GM23338 (cell line): ENCODE results near the gene TUBB8. TPM values are rescaled to one million over a fixed set of nuclear protein-coding genes. Genes with fewer than 3 reads are reported as not detected.

ENCODE experiments used
- ATAC-seq: fragments of 200-7000 bp; cut with Tn5 transposase; 3 replicates; pipeline ENCODE4 v1.9.1; 2020
- DNase-seq: peaks from one replicate; pipeline ENCODE4 v3.0.0-alpha.2; 2015; ENCODE audit warnings: low spot score
- H2AFZ ChIP-seq: fragments of 200-600 bp; sonication (generic); 2 replicates; pipeline ENCODE4 v1.8.0; 2016; ENCODE audit warnings: antibody characterized with exemption, mild to moderate bottlenecking, moderate library complexity
- H3F3A ChIP-seq: fragments of 200-600 bp; sonication (generic); replicated peaks from 2 replicates; pipeline ENCODE4 v1.8.0; 2017; ENCODE audit warnings: antibody characterized with exemption, mixed run types, low read depth
- H3K27ac ChIP-seq: fragments of 200-600 bp; sonication (generic); 2 replicates; pipeline ENCODE4 v1.6.1; 2016; ENCODE audit warnings: low read depth
- H3K27me3 ChIP-seq: fragments of 200-600 bp; sonication (generic); 2 replicates; pipeline ENCODE4 v1.8.0; 2016; ENCODE audit warnings: mild to moderate bottlenecking, mixed run types, moderate library complexity; ENCODE audit not compliant: insufficient read depth
- H3K36me3 ChIP-seq: fragments of 200-600 bp; sonication (generic); 2 replicates; pipeline ENCODE4 v1.8.0; 2016; ENCODE audit warnings: mild to moderate bottlenecking; ENCODE audit not compliant: insufficient read depth
- H3K4me1 ChIP-seq: fragments of 200-600 bp; sonication (generic); 2 replicates; pipeline ENCODE4 v1.8.0; 2016; ENCODE audit warnings: mild to moderate bottlenecking, moderate library complexity; ENCODE audit not compliant: insufficient read depth
- H3K4me2 ChIP-seq: fragments of 200-600 bp; sonication (generic); 2 replicates; pipeline ENCODE4 v1.7.1; 2017; ENCODE audit warnings: mixed run types
- H3K4me3 ChIP-seq: fragments of 200-600 bp; sonication (generic); 2 replicates; pipeline ENCODE4 v1.6.1; 2016; ENCODE audit warnings: mixed run types
- H3K79me2 ChIP-seq: fragments of 200-600 bp; sonication (generic); replicated peaks from 2 replicates; pipeline ENCODE4 v1.8.0; 2017; ENCODE audit warnings: mild to moderate bottlenecking; ENCODE audit not compliant: insufficient read depth
- H3K9me2 ChIP-seq: fragments of 200-600 bp; sonication (generic); 2 replicates; pipeline ENCODE4 v1.8.0; 2017; ENCODE audit not compliant: insufficient read depth
- H4K20me1 ChIP-seq: fragments of 200-600 bp; sonication (generic); replicated peaks from 2 replicates; pipeline ENCODE4 v1.8.0; 2017; ENCODE audit warnings: mild to moderate bottlenecking; ENCODE audit not compliant: insufficient read depth
- H3K27ac Mint-ChIP-seq: 2 replicates; pipeline ENCODE4 v1.8.0; 2020; ENCODE audit warnings: inconsistent platforms, mild to moderate bottlenecking, moderate library complexity, mixed read lengths
- H3K27me3 Mint-ChIP-seq: 3 replicates; pipeline ENCODE4 v1.8.0; 2022; ENCODE audit warnings: low read depth, mild to moderate bottlenecking, moderate library complexity, mixed read lengths, inconsistent platforms; ENCODE audit not compliant: insufficient read depth, poor library complexity
- H3K36me3 Mint-ChIP-seq: 3 replicates; pipeline ENCODE4 v1.8.0; 2021; ENCODE audit warnings: low read depth, mild to moderate bottlenecking, inconsistent platforms, moderate library complexity, mixed read lengths
- H3K4me1 Mint-ChIP-seq: 3 replicates; pipeline ENCODE4 v1.8.0; 2020; ENCODE audit warnings: mild to moderate bottlenecking, inconsistent platforms, mixed read lengths
- H3K4me3 Mint-ChIP-seq: 3 replicates; pipeline ENCODE4 v1.8.0; 2021; ENCODE audit warnings: moderate library complexity, mild to moderate bottlenecking, inconsistent platforms, mixed read lengths
- H3K9me3 Mint-ChIP-seq: 3 replicates; pipeline ENCODE4 v1.8.0; 2020; ENCODE audit warnings: moderate library complexity, mild to moderate bottlenecking, inconsistent platforms, mixed read lengths
- CREB1 ChIP-seq: fragments of 250-450 bp; sonication (Bioruptor Pico); IDR thresholded peaks from 2 replicates; pipeline ENCODE4 v1.5.0; 2020; ENCODE audit warnings: low read depth, mild to moderate bottlenecking, moderate library complexity
- CTCF ChIP-seq, 2 experiments: fragments of 200-600 bp in 1 of 2; sonication (generic) in 1 of 2; conservative IDR thresholded peaks; 2 replicates each; pipeline versions ENCODE4 v1.5.1 to v1.6.1; 2016 to 2017; ENCODE audit warnings: antibody characterized with exemption in 2 of 2, low read depth in 2 of 2, mild to moderate bottlenecking in 2 of 2, moderate library complexity in 1 of 2
- ETS1 ChIP-seq: IDR thresholded peaks from 2 replicates; pipeline ENCODE4 v1.6.1; 2016; ENCODE audit warnings: antibody characterized with exemption
- EZH2 ChIP-seq: fragments of 200-600 bp; sonication (generic); IDR thresholded peaks from one replicate; pipeline ENCODE4 v1.8.0; 2017; ENCODE audit warnings: antibody characterized with exemption, mild to moderate bottlenecking, low read depth; ENCODE audit not compliant: unreplicated experiment
- EZH2phosphoT487 ChIP-seq: fragments of 200-600 bp; sonication (generic); IDR thresholded peaks from one replicate; pipeline ENCODE4 v1.8.1; 2018; ENCODE audit warnings: antibody characterized with exemption; ENCODE audit not compliant: unreplicated experiment
- JUNB ChIP-seq: IDR thresholded peaks from one replicate; pipeline ENCODE4 v1.6.1; 2016; ENCODE audit warnings: antibody characterized with exemption; ENCODE audit not compliant: unreplicated experiment
- NANOG ChIP-seq: IDR thresholded peaks from 2 replicates; pipeline ENCODE4 v1.6.1; 2016; ENCODE audit warnings: antibody characterized with exemption, borderline replicate concordance
- POLR2AphosphoS5 ChIP-seq: IDR thresholded peaks from 2 replicates; pipeline ENCODE4 v1.6.1; 2016; ENCODE audit warnings: antibody characterized with exemption, low read depth
- REST ChIP-seq: IDR thresholded peaks from one replicate; pipeline ENCODE4 v1.6.1; 2018; ENCODE audit warnings: antibody characterized with exemption; ENCODE audit not compliant: unreplicated experiment
- STAT1 ChIP-seq: IDR thresholded peaks from one replicate; pipeline ENCODE4 v1.6.1; 2016; ENCODE audit warnings: antibody characterized with exemption; ENCODE audit not compliant: unreplicated experiment
- ZNF114 ChIP-seq: fragments of 250-450 bp; sonication (Bioruptor Pico); IDR thresholded peaks from 2 replicates; pipeline ENCODE4 v1.5.0; 2020; ENCODE audit warnings: mild to moderate bottlenecking, moderate library complexity
- ZNF331 ChIP-seq: fragments of 250-450 bp; sonication (Bioruptor Pico); IDR thresholded peaks from 2 replicates; pipeline ENCODE4 v1.5.0; 2020; ENCODE audit warnings: low read depth, mild to moderate bottlenecking, moderate library complexity
- ZNF462 ChIP-seq: fragments of 250-450 bp; sonication (Bioruptor Pico); IDR thresholded peaks from 2 replicates; pipeline ENCODE4 v1.5.0; 2020; ENCODE audit warnings: mild to moderate bottlenecking, moderate library complexity
- polyA plus RNA-seq: library from polyadenylated mRNA; unstranded; fragments of >200 nt; fragmentation: Nextera tagmentation; extraction: Ambion mirVana; gene quantifications from 2 replicates; pipeline ENCODE4 v1.2.1, GENCODE V29; 2016
- total RNA-seq: library from RNA; depleted of rRNA; stranded (reverse); fragments of >200 nt; shearing (Covaris generic); gene quantifications from 2 replicates; pipeline ENCODE4 v1.2.3, GENCODE V29; 2014

The TUBB8 gene
- total and polyA plus RNA-seq, 2 experiments from 2014 or later = 0.40 to 1.1 TPM

DNA sequence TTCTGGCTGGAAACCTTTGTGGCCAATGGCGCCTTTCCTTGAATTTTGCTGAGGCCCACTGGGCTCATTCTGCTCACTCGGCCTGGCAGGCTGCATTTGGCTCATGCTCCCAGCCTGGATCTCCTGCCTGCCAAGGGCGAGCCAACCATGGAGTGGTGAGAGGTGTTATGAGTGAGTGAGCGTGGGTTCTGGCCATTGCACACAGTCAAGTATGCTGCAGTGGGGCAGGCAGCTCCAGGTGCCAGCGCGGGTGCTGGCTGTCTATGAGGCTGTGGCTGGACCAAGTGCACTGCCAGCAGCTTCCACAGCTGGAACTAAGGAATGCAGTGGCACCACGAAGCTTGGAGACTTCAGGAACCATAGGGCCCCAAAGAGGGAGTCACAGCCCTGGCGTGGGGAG, 42.2 kb upstream of the TUBB8 start:
- TF ChIP-seq EZH2phosphoT487 (no peak), EZH2 (no peak), CREB1 (CRISPR knock-in tag) (no peak), JUNB (no peak), CTCF (conservative IDR thresholded peaks at IDR 0.05; ENCODE audit: low read depth in 2 of 2) (no peak), NANOG (no peak), STAT1 (no peak), REST (no peak), ETS1 (no peak), POLR2AphosphoS5 (no peak), ZNF114 (CRISPR knock-in tag) (no peak), ZNF331 (CRISPR knock-in tag) (no peak), ZNF462 (CRISPR knock-in tag) (no peak)
- no peak overlapping the region for H3K4me3 ChIP-seq
- no peak overlapping the region for H3K27ac ChIP-seq
- no peaks in the 10 kb centered on the region for H3K27me3 ChIP-seq
- no peaks in the 10 kb centered on the region for H3K4me1 ChIP-seq
- no peaks in the 10 kb centered on the region for H3K9me2 ChIP-seq
- H3K4me2 ChIP-seq = no peak overlapping the region
- H3K4me3 Mint-ChIP-seq = no peak overlapping the region
- H2AFZ ChIP-seq = no peak overlapping the region
- H3K27me3 Mint-ChIP-seq = no peaks in the 10 kb centered on the region
- ATAC-seq (no peak), DNase-seq (no peak)
- H3K79me2 ChIP-seq = no peaks in the 10 kb centered on the region
- H3K36me3 ChIP-seq = no peaks in the 10 kb centered on the region
- H3K27ac Mint-ChIP-seq = no peak overlapping the region
- H3K4me1 Mint-ChIP-seq = peaks cover 2% of the 10 kb centered on the region; the same call in 1 of the 3 replicates
- H3F3A ChIP-seq = no peaks in the 10 kb centered on the region
- peaks cover 37% of the 10 kb centered on the region for H3K9me3 Mint-ChIP-seq
- H4K20me1 ChIP-seq = no peaks in the 10 kb centered on the region
- H3K36me3 Mint-ChIP-seq = peaks cover 6% of the 10 kb centered on the region; the same call in 1 of the 3 replicates
